GM18499 (cell line): ENCODE data around the gene PLK3.
"Not testable (repeated sequence)": the region's sequence is repeated elsewhere in the genome, so short reads cannot be mapped to it uniquely, and the experiment has no call there.

ENCODE experiments used
- ATAC-seq: cut with Tn5 transposase; IDR thresholded peaks from one replicate; pipeline ENCODE4 v1.9.1; 2021; ENCODE audit warnings: moderate number of reproducible peaks; ENCODE audit not compliant: insufficient read depth, unreplicated experiment

The PLK3 gene

DNA sequence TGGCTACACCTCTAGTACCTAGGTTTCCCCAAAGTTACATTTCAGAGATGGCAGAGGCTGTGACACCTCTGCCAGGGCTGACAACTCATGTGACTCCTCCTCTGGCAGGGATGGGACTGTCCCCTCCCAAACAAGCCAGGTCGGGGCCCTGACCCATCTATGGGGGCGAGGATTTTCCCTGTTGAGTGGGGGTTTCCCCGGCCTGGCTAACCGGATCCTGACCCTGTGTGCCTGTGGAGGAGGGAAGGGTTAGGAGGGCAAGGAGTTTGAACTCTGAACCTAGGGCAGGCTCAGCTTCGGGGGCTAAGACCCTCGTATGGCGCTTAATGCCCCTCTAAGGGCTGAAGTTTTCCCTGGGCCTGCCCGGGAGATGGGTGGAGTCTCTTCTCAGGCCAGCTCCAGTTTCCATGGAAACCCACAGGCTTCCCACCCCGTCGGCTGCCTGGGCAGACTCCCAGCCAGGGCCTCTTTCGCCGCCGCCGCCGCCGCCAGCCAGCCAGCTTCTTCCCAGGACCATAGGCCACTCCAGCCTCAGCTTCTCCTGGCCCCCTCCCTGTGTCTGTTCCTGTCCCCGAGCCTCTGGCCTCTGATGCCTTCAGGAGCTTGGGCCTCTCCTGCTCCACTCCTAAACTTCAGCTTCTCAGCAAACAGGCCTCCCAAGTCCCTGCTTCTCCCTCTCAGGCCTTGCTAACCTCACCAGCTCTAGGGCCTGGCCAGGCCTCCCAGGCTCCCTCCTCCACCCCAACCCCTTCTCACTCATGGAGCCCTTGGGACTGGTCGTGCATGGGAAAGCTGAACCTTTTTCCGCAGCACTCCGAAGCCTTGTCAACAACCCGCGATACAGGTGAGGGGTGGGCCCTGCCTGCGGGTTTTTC is 8.1 kb downstream of the PLK3 start, which contains the start of gene BTBD19:
TSS of gene BTBD19 (plus strand) at position 461 of the 875 bp plus-strand sequence. CDS start at position 759, 298 bp downstream.
- ATAC-seq = no peak

DNA sequence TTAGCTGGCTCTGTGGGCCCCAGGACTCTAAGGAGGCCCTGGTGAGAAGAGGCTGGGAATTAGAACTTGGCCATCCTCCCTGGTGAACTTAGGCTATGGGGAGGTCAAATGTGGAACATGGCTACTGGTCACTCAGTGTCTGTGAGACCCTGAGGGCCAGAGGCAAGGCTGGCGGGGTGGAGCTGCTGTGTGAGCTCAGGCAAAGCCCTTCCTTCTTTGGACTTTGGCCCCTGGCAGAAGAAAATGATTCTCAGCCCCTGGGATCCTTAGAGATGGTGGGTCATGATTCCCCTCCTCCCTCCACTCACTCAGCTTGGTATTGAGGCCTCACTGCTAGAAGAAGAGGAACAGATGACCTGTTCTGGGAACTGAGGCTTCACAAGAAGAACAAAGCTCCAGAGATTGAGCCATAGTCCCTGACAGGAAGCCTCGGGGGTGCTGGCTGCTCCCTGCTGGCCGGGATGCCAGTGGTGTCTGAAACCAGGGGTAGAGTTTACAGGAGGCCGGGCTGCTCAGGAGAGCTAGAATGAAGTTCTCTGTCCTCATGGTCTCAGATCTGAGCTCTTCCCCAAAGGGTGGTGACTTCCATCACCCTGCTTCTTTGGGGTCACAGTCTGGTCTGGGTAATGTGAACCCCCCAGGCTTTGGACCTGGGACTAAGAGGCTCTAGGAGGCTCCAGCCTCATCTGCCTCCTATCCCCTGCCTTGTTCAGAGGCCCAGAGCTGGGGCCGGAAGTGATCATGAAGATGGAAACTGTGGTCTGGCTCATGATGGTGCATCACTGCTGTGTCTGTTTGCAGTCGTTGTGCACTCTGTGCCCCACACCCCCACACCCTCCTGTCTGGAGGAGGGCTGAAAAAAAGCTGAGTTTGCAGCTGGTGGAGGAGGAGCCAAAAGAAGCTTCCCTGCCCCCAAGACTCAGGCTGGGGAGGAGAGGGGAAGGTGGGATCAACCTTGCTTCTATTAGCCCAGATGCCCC is 9.1 kb downstream of the PLK3 start:
- ATAC-seq = peak; percentile 39

DNA sequence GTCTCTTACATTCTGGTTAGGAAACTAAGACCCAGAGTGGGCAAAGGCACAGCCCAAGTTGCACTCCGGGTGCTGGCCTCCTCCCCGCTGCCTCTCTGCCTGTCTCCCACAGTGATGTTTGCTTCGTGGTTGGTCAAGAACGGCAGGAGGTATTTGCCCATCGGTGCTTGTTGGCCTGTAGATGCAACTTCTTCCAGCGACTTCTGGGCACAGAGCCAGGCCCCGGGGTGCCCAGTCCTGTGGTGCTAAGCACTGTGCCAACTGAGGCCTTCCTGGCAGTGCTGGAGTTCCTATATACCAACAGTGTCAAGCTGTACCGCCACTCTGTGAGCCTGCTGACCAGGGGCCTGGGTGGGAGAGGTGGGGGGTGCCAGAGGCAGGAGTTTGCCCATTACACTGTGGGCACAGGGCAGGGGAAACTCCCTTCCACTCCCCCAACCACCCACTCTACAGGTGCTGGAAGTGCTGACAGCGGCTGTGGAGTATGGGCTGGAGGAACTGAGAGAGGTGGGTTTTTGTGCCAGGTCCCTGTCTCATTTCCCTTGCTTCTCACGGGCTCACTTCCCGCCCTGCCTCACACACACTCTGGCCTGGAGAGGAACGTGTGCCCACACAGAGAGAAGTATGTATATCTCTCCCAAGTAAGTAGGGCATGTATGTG is 10.1 kb downstream of the PLK3 start:
- ATAC-seq = no peak

DNA sequence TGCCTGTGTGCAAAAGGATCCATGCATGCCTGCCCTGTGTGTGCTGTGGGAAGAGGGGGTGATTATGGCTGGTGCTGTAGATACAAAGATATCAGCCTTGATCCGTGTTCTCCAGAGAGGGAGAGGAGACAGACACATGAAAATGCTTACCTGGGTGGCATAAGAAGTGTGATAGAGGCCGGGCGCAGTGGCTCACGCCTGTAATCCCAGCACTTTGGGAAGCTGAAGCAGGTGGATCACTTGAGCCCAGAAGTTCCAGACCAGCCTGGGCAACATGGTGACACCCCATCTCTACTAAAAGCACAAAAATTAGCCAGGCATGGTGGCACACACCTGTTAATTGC is 10.6 kb downstream of the PLK3 start:
- ATAC-seq = not testable (repeated sequence)

DNA sequence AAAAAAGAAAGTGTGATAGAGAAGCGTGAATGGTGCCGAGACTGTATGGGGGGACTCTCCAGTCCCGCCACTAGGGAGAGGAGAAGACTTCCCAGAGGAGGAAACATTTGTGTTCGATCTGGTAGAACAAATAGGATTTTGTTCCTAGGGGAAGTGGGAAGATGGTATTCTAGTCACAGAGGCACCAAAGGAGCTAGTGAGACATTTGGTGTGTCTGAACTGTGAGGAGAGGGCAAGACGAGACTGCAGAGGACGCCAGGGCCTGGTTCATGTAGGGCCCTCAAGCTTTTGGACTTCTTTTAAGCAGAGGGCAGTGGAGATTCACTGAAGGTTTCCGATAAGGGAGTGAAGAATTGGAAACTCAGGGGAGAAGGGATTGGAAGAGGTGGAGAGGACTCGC is 11.1 kb downstream of the PLK3 start:
- ATAC-seq = no peak

DNA sequence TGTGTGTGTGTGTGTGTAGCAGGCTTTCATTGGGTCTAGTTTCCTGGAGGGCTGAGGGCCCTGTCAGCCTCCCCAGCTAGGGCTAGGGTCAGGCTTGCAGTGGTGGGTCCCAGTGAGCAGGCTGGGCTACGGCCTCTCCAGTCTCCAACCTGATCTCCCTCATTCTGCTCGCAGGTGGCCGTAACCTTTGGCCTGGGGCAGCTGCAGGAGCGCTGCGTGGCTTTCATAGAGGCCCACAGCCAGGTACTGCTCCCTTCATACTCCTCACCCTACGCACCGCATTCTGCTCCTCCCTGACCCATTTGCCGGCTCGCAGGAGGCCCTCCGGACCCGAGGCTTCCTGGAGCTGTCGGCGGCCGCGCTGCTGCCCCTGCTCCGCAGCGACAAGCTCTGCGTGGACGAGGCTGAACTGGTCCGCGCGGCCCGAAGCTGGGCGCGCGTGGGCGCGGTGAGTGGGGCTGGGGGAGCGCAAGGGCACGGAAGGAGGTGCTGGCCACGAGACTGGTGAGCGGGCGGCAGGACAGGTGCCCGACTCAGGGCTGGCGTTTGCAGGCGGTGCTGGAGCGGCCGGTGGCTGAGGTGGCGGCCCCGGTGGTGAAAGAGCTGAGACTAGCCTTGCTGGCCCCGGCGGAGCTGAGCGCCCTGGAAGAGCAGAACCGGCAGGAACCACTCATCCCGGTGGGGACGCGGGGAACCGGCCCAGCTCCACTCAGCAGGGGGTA is 12.8 kb downstream of the PLK3 start:
- ATAC-seq = no peak

DNA sequence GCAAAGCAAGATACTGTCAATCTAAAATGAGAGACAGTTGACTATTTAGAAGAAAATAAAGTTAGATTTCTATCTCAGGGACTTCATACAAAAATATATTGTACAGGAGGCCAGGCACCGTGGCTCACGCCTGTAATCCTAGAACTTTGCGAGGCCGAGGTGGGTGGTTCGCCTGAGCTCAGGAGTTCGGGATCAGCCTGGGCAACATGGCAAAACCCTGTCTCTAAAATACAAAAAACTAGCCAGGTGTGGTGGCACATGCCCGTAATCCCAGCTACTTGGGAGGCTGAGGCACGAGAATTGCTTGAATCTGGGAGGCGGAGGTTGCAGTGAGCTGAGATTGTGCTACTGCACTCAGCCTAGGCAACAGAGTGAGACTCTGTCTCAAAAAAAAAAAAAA is 15.7 kb downstream of the PLK3 start:
- not testable (repeated sequence) for ATAC-seq

DNA sequence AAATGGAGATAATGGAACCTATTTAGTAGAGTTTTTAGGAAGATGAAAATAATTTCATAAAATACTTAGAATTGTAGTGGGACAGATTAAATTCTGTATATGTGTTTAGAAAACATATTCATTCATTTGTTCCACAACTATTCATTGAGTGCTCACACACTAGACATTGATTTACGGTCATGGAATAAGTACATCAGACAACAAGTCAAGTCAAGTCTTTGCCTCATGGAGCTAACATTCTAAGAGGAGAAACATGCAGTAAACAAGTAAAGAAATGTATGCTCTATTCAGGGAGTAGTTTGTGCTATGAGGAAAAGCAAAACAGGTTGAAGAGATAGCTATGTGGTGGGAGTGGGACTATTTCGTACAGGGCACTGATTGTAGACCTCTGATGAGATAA is 17.1 kb downstream of the PLK3 start:
- ATAC-seq = no peak

DNA sequence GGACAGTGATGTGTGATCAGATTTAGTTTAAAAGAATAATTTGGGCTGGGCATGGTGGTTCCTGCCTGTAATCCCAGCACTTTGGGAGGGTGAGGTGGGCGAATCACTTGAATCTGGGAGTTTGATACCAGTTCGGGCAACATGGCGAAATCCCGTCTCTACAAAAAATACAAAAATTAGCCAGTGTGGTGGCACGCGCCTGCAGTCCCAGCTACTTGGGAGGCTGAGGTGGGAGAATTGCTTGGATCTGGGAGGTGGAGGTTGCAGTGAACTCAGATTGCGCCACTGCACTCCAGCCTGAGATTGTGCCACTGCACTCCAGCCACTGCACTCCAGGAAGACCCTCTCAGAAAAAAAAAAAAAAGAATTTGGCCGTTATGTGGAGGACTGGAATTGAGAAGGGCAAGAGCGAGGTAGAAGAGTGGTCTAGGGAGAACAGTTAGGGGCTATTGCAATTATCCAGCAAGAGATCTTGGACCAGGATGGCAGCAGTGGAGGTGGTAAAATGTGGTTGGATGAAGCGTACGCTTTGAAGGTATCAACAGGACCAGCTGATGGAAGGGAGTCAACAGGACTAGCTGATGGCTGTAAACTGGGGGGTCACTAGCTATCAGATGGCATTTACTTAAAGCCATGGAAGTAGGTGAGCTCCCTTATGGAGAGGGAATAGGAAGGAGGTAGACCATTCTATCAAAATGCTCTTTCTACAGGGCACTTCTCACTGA is 17.8 kb downstream of the PLK3 start:
- ATAC-seq = no peak

DNA sequence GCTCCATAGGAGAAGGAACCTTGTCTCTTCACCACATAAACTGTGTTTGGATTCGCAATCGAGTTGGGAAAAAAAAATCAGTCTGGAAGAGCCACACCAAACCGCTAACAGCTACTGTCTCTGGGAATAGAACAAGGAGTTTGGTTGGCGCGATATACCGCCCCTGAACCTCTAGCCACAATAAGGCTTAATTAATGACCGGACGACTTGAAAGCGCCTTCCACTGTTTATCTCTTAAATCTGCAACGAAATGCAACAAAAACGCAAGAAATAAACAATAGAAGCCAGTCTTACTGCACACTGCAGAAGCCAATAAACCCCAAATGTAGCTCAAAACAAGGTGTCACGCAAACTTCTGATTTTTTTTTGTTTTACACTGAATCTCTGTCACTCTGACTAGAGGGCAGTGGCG is 19.0 kb downstream of the PLK3 start:
- ATAC-seq = peak; percentile 36

DNA sequence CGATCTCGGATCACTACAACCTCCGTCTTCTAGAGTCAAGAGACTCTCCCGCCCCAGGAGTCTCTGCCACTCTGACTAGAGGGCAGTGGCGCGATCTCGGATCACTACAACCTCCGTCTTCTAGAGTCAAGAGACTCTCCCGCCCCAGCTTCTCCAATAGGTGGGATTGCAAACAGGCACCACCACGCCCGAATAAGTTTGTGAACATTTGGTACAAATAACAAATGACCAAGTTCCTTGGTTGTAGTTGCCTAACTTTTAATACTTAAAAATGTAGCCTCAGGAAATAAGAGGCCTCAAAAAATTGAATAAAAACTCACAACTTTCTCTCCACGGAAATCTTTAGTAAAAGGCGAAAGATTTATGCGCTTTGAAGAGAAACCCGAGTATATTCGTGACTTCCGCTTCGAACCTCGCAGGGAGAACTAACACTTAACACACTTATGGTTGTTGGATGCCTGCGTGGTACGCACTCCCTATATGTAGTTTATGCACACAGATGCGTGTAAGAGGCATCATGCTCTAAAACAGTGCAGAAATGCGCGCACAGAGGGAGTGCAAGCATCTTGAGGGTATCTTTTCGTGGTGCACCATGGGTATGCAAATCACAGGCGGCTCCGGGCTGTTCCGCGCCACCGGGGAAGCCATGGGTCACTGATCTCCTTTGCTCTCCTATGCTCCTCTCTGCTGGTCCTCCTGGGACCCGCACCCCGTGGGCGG is 19.6 kb downstream of the PLK3 start:
- peak; percentile 50 for ATAC-seq

DNA sequence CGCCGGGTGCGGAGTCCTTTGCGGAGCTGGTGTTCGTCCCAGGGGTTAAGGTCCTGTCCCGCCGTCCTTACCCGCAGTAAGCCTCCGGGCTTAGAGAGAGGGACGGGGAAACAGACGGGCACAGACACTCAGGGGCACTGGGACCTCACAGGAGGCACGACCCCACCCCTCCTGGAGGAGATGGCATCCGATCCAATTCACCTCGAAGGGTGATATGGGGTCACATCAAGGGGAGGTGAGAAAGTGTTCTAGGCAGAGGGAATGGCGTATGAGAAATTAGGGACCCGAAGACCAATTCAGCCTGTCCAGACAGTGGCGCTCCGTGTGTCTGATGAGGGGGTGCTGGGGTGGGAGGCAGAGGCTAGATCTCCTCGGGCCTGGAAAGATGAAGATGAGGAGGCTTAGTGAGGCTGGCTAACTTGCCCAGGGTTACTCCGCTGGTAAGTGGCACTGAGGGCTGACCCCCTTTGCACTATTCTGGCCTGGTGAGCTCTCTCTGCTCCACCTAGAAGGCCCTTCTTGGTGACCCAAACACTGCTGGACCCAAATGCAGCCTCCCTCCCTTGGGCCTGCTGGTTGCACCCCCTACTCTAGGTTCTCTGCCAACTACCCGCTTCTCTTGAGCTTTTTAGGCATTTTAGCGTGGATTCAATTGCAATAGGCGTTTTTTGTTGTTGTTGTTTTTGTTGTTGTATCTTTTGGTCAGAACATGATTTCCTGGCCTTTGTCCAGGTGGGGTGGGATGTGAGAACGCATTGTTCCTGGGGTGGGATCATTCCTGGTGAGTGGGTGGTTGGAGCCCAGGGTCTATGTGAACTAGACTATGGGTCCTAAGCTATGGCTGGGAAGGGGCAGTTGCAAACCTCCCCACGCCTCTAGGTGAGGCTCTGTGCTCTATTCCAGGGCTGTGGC is 20.4 kb downstream of the PLK3 start:
- ATAC-seq = no peak

DNA sequence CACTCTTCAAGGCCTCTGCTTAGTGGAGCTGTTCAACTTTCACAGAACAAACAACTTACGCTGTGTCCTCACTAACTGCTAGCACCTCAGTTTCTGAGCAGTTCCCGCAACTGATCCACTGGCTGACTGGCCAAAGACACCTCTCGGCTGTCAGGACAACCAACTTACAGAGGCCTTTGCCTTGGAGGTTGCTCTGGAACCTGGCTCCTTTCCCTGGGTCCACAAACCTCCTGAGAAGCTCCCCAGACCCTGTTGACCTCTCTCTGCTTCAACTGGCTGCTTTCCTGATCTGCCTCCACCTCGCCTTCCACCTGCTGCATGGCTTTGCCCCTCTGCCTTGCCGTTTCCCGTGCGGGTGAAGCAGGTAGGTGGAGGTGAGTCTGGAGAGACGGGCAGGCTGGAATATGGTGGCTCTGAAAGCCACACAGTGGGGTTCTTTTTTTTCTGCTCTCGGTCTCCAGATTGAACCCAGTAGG is 21.1 kb downstream of the PLK3 start:
- no peak for ATAC-seq

DNA sequence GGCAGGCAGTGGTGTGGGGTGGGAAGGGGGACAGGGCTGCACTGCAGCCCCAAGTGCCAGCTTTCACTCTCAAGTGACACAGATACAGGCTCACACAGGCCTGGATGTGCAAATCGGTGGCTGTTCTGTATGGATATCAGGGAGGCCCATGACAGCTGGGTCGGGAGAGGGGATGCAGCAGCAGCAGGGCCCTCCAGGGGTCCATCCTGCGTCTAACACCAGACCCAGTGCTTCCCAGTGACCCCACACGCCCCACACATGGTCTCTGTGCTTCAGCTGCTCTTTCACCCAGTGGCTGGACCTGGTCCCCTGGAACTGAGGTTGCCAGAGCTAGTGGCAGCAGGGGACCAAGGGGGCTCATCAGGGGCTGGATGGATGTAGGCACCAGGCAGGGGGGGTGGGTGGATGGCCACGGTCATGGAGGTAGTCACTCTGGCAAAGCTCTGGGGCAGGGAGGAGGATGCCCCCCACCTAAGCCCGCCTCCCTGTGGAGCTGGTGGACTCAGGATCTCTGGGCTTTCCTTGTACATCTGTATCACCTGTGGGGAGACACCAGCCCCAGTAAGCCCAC is 22.0 kb downstream of the PLK3 start:
- ATAC-seq = no peak

DNA sequence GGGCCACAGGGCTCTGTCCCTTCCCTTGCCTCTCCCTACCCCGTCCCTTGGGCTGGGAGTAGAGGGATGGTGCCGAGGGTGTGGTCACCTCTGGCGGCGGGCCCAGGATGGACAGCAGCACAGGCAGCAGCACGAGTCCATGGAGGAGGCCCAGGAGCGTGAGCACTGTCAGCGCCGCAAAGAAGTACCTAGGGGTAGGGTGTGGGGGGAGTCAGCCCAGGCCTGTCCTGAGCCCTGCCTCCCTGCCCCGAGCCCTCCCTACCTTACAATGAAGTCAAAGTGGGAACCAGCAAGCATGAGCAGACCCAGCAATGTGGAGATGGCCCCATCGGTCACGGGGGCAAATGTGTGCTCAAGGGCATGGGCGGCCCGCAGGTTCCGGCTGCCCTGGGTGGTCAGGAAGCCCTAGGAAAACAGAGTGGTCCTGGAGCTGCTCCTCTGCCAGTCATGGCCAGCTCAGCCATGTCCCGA is 22.8 kb downstream of the PLK3 start:
- no peak for ATAC-seq

DNA sequence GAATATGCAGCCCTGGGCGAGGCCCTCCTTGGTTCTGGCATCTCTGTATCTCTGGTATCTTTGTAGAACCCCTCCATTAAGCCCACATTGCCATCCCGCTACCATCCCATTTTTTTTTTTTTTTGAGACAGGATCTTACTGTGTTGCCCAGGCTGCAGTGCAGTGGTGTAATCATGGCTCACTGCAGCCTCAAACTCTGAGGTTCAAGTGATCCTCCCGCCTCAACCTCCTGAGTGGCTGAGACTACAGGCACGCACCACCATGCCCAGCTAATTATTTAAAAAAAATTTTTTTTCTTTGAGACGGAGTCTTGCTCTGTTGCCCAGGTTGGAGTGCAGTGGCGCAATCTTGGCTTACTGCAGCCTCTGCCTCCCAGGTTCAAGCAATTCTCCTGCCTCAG is 24.2 kb downstream of the PLK3 start:
- ATAC-seq = not testable (repeated sequence)
